Neural cell (in vitro differentiated cells): ENCODE data around the gene PDK1.

ENCODE experiments used
- EP300 ChIP-seq: fragments of 450-650 bp; conservative IDR thresholded peaks from 2 replicates; pipeline ENCODE4 v1.6.1; 2014; ENCODE audit warnings: antibody characterized with exemption, mild to moderate bottlenecking, moderate library complexity; ENCODE audit not compliant: poor library complexity, severe bottlenecking
- EZH2 ChIP-seq: fragments of 200-600, 300-800 bp; shearing (Covaris generic), sonication (generic); IDR thresholded peaks from 2 replicates; pipeline ENCODE4 v1.6.1; 2014; ENCODE audit warnings: antibody characterized with exemption, low read length, borderline replicate concordance, mild to moderate bottlenecking; ENCODE audit not compliant: insufficient read depth, poor library complexity, severe bottlenecking
- POLR2AphosphoS5 ChIP-seq: IDR thresholded peaks from 2 replicates; pipeline ENCODE4 v1.6.1; 2012
- RAD21 ChIP-seq: fragments of 450-650 bp; conservative IDR thresholded peaks from 2 replicates; pipeline ENCODE4 v1.6.1; 2014; ENCODE audit warnings: antibody characterized with exemption, mild to moderate bottlenecking, moderate library complexity
- SMC3 ChIP-seq: fragments of 450-650 bp; conservative IDR thresholded peaks from 2 replicates; pipeline ENCODE4 v1.6.1; 2014; ENCODE audit warnings: antibody characterized with exemption, mild to moderate bottlenecking, moderate library complexity; ENCODE audit not compliant: poor library complexity
- TAF1 ChIP-seq: IDR thresholded peaks from 2 replicates; pipeline ENCODE4 v1.6.1; 2012; ENCODE audit warnings: low read depth
- TF ChIP-seq, protein P1 (sequence below): fragments of 450-650 bp; IDR thresholded peaks from 2 replicates; pipeline ENCODE4 v1.5.1; 2014; ENCODE audit warnings: antibody characterized with exemption, mild to moderate bottlenecking, moderate library complexity; ENCODE audit not compliant: poor library complexity, severe bottlenecking

GRCh38 chr2:172552547-172553291 is 3.2 kb upstream of the PDK1 start:
- TF ChIP-seq POLR2AphosphoS5: no peak
- TF ChIP-seq EZH2: no peak
- TF ChIP-seq, protein P1, sequence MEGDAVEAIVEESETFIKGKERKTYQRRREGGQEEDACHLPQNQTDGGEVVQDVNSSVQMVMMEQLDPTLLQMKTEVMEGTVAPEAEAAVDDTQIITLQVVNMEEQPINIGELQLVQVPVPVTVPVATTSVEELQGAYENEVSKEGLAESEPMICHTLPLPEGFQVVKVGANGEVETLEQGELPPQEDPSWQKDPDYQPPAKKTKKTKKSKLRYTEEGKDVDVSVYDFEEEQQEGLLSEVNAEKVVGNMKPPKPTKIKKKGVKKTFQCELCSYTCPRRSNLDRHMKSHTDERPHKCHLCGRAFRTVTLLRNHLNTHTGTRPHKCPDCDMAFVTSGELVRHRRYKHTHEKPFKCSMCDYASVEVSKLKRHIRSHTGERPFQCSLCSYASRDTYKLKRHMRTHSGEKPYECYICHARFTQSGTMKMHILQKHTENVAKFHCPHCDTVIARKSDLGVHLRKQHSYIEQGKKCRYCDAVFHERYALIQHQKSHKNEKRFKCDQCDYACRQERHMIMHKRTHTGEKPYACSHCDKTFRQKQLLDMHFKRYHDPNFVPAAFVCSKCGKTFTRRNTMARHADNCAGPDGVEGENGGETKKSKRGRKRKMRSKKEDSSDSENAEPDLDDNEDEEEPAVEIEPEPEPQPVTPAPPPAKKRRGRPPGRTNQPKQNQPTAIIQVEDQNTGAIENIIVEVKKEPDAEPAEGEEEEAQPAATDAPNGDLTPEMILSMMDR: no peak
- no peak for TF ChIP-seq TAF1
- no peak for TF ChIP-seq SMC3
- no peak for TF ChIP-seq RAD21
- no peak for TF ChIP-seq EP300
